GM23338 (cell line): Measurements from ENCODE around the gene TGM6.

Experiments used
- CTCF ChIP-seq, 2 experiments: fragments of 200-600 bp in 1 of 2; sonication (generic) in 1 of 2; conservative IDR thresholded peaks; 2 replicates each; pipeline versions ENCODE4 v1.5.1 to v1.6.1; 2016 to 2017; ENCODE audit warnings: antibody characterized with exemption in 2 of 2, low read depth in 2 of 2, mild to moderate bottlenecking in 2 of 2, moderate library complexity in 1 of 2
- JUNB ChIP-seq: IDR thresholded peaks from one replicate; pipeline ENCODE4 v1.6.1; 2016; ENCODE audit warnings: antibody characterized with exemption; ENCODE audit not compliant: unreplicated experiment
- POLR2AphosphoS5 ChIP-seq: IDR thresholded peaks from 2 replicates; pipeline ENCODE4 v1.6.1; 2016; ENCODE audit warnings: antibody characterized with exemption, low read depth
- STAT1 ChIP-seq: IDR thresholded peaks from one replicate; pipeline ENCODE4 v1.6.1; 2016; ENCODE audit warnings: antibody characterized with exemption; ENCODE audit not compliant: unreplicated experiment

DNA sequence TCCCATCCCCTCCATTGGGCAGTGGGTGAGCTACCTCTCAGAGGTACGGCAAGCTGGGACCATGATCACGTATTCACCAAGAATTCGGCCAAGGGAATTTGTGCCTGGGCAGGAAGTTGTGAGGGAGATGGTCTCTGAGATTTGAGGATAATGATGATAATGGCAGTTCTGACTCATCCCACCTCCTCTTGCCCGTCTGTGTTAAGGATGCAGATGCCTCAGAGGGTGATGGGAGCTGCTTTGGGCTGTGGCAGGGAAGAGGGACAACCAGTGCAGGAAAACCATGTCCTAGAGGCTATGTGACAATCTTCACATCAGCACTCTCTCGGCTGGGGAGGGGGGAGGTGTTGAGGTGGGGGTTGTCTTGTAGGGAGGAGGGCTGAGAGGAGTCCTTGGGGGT lies 4.3 kb downstream of the TGM6 start:
- no peak for TF ChIP-seq CTCF (conservative IDR thresholded peaks at IDR 0.05; ENCODE audit: low read depth in 2 of 2)
- no peak for TF ChIP-seq JUNB
- TF ChIP-seq POLR2AphosphoS5: no peak
- TF ChIP-seq STAT1: no peak
